ENCODE results near the gene AK5. TPM values are rescaled to one million over a fixed set of nuclear protein-coding genes. Genes with fewer than 3 reads are reported as not detected.
A peak's percentile ranks its signal among the peaks of the same experiment; 100 is the strongest.

The AK5 gene
- polyA plus RNA-seq, 3 donors = 0.34 to 0.72 (median 0.48) TPM

DNA sequence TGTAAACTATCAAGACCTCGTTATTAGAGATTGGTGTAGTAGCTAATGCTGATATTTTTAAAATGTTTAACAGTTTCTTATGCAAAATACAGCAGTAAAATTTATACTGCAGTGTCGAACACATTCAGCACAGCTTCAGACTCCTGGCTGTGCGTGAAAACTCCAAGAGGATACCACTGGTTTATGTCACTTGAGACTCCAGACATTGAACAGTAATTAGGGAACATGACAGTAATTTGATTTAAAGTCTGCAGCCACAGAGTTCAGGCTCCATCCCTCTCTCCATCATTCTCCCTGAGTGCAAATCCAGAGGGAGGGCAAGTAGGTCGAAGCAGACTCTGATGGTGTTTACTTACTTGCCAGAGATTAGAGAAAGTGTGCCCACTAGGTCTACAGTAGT, 94.2 kb downstream of the AK5 start:
- no peak overlapping the region for H2AFZ ChIP-seq (ENCODE audit: insufficient read depth, low read depth, low read length, poor library complexity, severe bottlenecking)
- H3K9ac ChIP-seq (ENCODE audit: insufficient read depth, low read length, poor library complexity, severe bottlenecking) = no peak overlapping the region
- intact Hi-C loops (cut with micrococcal nuclease) = no loop called here
- H3K79me2 ChIP-seq (ENCODE audit: insufficient read depth, low read length) = no peaks in the 10 kb centered on the region
- no peaks in the 10 kb centered on the region for H3K27me3 ChIP-seq (ENCODE audit: control insufficient read depth in 2 of 2, insufficient read depth in 2 of 2, low read length in 2 of 2)
- peaks cover 0 to 3% (median 0%) of the 10 kb centered on the region in 7 donors for H3K9me3 Mint-ChIP-seq
- TF ChIP-seq, protein P1, sequence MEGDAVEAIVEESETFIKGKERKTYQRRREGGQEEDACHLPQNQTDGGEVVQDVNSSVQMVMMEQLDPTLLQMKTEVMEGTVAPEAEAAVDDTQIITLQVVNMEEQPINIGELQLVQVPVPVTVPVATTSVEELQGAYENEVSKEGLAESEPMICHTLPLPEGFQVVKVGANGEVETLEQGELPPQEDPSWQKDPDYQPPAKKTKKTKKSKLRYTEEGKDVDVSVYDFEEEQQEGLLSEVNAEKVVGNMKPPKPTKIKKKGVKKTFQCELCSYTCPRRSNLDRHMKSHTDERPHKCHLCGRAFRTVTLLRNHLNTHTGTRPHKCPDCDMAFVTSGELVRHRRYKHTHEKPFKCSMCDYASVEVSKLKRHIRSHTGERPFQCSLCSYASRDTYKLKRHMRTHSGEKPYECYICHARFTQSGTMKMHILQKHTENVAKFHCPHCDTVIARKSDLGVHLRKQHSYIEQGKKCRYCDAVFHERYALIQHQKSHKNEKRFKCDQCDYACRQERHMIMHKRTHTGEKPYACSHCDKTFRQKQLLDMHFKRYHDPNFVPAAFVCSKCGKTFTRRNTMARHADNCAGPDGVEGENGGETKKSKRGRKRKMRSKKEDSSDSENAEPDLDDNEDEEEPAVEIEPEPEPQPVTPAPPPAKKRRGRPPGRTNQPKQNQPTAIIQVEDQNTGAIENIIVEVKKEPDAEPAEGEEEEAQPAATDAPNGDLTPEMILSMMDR (IDR thresholded peaks at IDR 0.05) = no peak
- no peak overlapping the region for H3K27ac ChIP-seq (ENCODE audit: low read depth in 1 of 2, low read length in 2 of 2)
- H3K4me1 Mint-ChIP-seq = peaks cover 14% of the 10 kb centered on the region
- 100% methylated on average over 1 of the region's 4 CpGs for WGBS (ENCODE audit: insufficient coverage)
- DNase-seq = no peak
- H3K4me3 Mint-ChIP-seq = no peak overlapping the region
- no peaks in the 10 kb centered on the region for H4K20me1 ChIP-seq (ENCODE audit: insufficient read depth, low read length)
- no peak overlapping the region for H3K4me3 ChIP-seq (replicated peaks in 1 of 3; ENCODE audit: low read depth in 2 of 3, low read length in 3 of 3)
- H3K4me2 ChIP-seq (replicated peaks; ENCODE audit: extremely low read depth, low read length, poor library complexity, severe bottlenecking) = no peak overlapping the region
- no peaks in the 10 kb centered on the region for H3K4me1 ChIP-seq (ENCODE audit: control insufficient read depth in 1 of 2, insufficient read depth in 2 of 2, low read length in 2 of 2)
- no peaks in the 10 kb centered on the region for H3K9me3 ChIP-seq (replicated peaks in 1 of 2; ENCODE audit: control insufficient read depth in 1 of 2, insufficient read depth in 1 of 2, low read length in 2 of 2)
- no peaks in the 10 kb centered on the region for H3K36me3 Mint-ChIP-seq
- peaks cover 0 to 3% (median 0%) of the 10 kb centered on the region in 3 donors for H3K27me3 Mint-ChIP-seq (ENCODE audit: low read depth in 3 of 3)
- peak overlapping the region in 1 of 7 donors; percentile 15 for H3K27ac Mint-ChIP-seq
- H3K36me3 ChIP-seq (replicated peaks in 1 of 2; ENCODE audit: control insufficient read depth in 1 of 2, insufficient read depth in 2 of 2, low read length in 2 of 2) = no peaks in the 10 kb centered on the region

DNA sequence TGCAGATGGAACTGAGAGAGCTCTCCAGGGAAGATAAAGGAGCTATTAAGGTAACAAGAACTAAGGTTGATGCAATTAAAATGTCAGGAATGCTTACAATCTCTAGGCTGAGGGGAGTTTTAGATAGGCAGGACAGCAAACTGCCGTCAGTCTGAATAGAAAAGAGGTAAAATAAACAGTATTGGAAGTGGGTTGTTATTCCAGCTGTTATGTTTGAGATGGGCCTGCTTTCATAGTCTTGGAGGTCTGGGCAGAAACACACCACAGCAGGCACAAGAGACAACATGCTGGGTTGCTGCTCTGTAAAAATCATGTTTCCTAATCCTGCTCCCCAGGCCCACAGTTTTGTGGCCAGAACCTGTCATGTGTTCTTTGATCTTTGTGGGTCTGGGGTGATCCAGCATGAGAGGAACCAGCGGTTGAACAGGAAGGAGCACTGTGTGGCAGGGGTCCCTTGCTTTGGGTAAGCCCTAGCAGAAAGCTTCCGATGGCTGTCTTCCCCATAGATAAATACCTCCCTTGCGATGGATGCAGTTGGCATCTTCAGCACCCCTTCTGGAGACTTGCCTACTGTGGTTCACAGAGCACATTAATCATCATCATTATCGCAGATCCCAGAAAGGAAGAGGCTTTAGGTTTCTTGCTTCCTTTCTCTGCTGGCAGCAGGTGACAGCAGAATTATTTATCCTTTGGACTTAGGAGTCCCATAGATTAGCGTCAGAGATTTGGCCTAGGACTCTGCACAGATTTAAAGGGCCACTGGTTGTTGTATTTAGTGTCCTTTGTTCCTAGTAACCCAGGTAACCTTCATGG, 97.1 kb downstream of the AK5 start:
- Histone ChIP-seq H3K79me2 (ENCODE audit: insufficient read depth, low read length) (no peaks in the 10 kb centered on the region), H3K4me3 (replicated peaks in 1 of 3; ENCODE audit: low read depth in 2 of 3, low read length in 3 of 3) (no peak overlapping the region), H2AFZ (ENCODE audit: insufficient read depth, low read depth, low read length, poor library complexity, severe bottlenecking) (peak overlapping the region; percentile 32), H3K27ac (ENCODE audit: low read depth in 1 of 2, low read length in 2 of 2) (no peak overlapping the region), H3K4me1 (ENCODE audit: control insufficient read depth in 1 of 2, insufficient read depth in 2 of 2, low read length in 2 of 2) (no peaks in the 10 kb centered on the region), H3K36me3 (replicated peaks in 1 of 2; ENCODE audit: control insufficient read depth in 1 of 2, insufficient read depth in 2 of 2, low read length in 2 of 2) (no peaks in the 10 kb centered on the region), H4K20me1 (ENCODE audit: insufficient read depth, low read length) (no peaks in the 10 kb centered on the region), H3K9ac (ENCODE audit: insufficient read depth, low read length, poor library complexity, severe bottlenecking) (no peak overlapping the region), H3K4me2 (replicated peaks; ENCODE audit: extremely low read depth, low read length, poor library complexity, severe bottlenecking) (no peak overlapping the region), H3K9me3 (replicated peaks in 1 of 2; ENCODE audit: control insufficient read depth in 1 of 2, insufficient read depth in 1 of 2, low read length in 2 of 2) (no peaks in the 10 kb centered on the region), H3K27me3 (ENCODE audit: control insufficient read depth in 2 of 2, insufficient read depth in 2 of 2, low read length in 2 of 2) (no peaks in the 10 kb centered on the region)
- no peak overlapping the region for H3K4me3 Mint-ChIP-seq
- H3K9me3 Mint-ChIP-seq = peaks cover 0 to 3% (median 0%) of the 10 kb centered on the region in 7 donors
- TF ChIP-seq, protein P1 (IDR thresholded peaks at IDR 0.05) = no peak
- peaks cover 0 to 3% (median 0%) of the 10 kb centered on the region in 3 donors for H3K27me3 Mint-ChIP-seq (ENCODE audit: low read depth in 3 of 3)
- no peaks in the 10 kb centered on the region for H3K36me3 Mint-ChIP-seq
- H3K4me1 Mint-ChIP-seq = peaks cover 14% of the 10 kb centered on the region
- 3% methylated on average over 4 of the region's 6 CpGs for WGBS (ENCODE audit: insufficient coverage)
- no peak for DNase-seq
- intact Hi-C loops (cut with micrococcal nuclease) = no loop called here
- H3K27ac Mint-ChIP-seq = no peak overlapping the region
